Stromal cell of bone marrow (primary cell): ENCODE results near the gene SFRP5.

ENCODE experiments used
- DNase-seq: peaks from one replicate; pipeline ENCODE4 v3.0.0-alpha.2; 2012; ENCODE audit warnings: low read depth

The SFRP5 gene

DNA sequence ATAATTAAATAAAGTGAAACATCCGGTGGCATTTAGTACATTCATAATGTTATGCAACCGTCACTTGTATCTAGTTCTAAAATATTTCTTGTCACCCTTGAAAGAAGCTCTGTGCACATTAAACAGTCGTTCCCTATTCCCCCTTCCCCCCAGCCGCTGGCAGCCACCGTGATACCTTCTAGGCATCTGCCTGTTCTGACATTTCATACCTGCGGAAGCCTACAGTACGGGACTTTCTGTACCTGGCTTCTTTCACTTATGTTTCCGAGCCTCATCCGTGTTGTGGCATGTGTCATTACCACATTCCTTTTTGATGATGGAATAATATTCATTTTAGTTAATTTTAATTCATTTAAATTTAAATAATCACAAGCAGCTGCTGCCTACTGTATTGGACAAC, 13.9 kb upstream of the SFRP5 start:
- DNase-seq, result no peak

DNA sequence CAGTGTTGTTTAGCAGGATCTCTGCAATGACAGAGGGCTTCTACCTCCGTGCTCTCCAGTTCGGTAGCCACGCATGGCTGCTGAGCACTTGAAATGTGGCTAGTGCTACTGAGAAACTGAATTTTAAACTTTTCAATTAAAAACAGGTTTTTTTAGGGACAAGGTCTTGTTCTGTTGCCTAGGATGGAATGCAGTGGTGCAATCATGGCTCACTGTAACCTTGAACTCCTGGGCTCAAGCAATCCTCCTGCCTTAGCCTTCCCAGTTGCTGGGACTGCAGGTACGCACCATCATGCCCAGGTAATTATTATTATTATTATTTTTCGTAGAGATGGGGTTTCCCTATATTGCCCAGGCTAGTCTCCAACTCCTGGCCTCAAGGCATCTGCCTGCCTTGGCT, 13.4 kb upstream of the SFRP5 start:
- DNase-seq, result no peak

DNA sequence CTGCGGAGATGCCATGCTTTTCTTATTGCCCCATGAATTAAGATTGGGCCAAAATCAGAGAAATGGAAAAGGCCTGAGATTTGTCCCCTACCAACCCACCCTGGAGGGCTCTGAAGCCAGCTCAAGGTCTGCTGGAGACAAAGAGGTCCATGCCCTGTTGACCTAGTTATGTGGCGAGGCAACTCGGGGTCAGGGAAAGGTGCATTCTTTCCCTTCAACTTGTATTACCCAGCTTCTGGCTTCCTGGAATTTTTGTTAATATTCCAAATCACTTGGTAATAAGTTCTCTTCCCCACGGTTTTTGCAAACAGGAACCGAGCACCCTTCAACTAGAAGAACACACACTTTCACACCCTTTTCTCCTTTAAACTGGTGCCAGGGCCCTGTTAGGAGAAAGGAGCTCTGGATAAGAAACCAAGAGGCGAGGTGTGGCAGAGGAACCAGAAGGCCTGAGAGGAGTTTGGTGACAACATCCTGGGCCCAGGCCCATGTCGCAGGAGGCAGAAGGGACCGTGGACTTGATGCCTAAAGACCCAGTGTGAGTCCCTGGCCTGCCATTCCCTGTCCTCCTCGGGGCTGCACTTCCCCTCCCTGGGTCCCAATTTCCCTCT, 12.5 kb upstream of the SFRP5 start:
- DNase-seq, result no peak

DNA sequence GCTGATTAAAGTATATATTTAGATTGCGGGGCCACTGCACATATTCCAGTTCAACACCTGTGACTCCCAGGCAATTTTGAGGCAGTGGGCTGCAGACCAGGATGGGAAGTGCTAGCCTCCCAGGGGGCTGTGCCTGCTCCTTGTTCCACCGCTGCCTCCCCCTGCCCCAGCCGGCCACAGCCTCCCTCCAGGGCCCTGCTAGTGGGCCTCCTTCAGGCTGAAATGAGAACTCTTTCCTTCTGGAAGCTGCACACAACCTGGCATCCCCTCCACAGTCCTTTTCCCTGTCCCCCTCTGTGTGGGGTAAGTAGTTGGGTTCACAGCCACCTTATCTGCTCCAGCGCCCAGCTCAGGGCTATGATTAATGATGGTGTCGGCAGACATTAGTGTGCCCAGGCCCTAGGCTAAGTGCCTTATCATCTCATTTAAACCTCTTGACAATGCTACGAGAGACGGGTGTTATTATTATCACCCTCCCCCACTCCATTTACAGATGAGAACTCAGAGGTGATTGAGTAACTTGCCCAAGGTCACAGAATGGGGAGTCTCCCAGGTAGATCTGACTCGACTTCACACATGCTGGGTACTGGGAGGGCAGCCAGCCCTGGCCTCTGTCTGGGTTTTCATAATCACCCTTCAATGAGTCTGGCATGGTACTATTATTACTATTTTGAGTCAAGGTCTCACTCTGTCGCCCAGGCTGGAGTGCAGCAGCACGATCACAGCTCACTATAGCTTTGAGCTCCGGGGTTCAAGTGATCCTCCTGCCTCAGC, 10.8 kb upstream of the SFRP5 start:
- DNase-seq, result no peak

DNA sequence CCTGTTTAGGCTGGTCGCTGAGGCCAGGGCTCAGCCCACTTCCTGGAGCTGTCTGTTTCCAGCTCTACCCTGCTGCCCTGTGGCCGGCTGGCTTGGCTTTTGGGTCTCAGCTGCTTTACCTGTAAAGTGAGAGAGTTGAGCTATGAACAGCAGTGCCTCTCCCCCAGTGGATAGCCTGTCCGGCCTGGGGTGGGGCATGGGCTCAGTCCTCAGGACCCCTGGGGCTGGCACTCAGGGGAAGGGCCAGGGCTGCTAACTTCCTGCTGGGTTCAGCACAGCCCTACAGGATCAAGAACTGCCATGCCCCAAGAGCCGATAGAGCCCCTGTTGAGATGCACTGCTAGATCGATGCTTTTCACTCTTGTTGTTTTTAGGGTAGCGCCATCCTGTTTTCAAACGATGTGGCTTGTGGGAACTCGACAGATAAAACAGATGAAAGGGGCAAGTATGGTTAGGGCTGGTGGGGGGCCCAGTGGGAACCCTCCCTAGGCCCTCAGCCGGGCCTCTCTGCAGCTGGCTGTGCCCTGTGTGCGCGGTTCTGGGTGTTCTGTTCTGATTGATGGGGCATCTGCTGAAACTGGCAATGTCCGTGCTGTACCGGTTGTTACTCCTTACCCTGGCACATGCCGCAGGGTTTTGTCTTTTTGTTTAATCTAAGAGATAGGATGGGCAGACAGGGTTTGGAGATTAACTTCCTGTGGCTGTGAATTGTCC, 10.0 kb upstream of the SFRP5 start:
- DNase-seq, result no peak

DNA sequence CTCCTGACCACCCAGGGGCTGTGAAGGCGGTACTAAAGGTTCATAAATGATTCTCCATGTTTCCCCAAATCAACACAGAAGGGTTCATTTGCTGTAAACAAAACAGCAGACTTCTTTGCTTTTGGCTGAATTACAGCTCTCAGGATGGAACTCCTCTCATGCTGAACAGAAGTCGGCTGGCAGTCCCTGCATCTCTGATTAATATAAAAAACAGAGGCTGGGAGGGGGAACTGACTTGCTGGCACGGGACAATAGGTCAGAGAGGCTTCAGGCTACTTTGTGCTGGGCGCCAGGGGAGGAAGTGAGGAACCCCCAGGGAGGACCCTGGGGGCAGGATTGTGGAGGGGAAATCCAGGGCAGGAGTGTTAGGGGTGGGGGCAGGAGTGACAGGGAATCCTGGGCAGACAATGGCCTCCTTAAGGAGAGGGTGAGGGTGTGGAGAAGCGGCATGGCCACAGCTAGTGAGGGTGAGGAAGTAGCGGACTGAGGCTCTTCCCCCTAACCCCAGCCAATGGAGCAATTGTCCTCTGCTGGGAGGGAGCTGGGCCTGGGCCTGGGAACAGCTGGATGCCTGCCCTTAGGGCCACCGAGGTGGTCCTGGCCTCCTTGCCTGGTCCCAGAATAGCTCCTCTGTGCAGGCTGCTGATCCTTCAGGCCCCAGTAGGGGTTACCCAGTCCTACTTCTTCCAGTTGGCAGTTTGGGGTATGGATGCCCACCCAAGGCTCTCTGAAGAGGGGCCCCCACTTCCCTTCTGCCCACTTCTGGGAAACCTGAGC, 9.2 kb upstream of the SFRP5 start:
- peak; percentile 3 for DNase-seq

DNA sequence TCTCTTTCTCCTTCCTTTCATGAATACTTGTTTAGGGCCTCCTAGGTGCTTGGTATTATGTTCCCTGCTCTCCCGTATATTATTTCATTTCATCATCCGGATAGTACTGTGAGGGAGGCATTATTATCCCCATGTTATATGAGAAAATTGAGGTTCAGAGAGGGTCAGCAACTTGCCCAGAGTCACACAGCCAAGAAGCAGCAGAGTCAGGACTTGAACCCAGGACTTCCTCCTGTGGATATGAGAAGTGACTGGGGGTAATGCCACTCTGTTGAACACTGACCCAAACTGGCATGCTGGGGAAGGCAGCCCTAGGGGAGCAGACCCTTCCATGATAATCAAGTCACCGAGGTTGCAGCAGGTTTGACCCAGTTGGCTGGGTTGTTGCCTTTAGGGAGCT, 8.2 kb upstream of the SFRP5 start:
- no peak for DNase-seq

DNA sequence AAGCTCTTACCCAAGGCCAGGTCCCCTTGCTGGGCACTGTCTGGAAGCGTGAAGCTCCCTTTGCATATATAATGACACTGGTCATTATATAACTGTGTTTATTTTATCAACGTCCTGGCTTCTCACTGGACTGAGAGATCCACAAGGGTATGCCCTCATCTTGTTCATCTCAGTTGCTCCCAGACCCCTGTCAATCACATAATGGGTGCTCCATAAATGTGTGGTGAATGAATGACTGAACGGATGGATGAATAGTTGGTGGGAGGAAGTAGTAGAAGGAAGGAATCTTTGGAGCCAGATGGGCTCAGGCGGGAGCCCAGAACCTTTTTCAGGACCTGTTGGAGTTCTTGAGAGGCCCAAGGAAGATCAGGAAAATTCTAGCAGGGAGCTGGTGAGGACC, 7.7 kb upstream of the SFRP5 start:
- no peak for DNase-seq

DNA sequence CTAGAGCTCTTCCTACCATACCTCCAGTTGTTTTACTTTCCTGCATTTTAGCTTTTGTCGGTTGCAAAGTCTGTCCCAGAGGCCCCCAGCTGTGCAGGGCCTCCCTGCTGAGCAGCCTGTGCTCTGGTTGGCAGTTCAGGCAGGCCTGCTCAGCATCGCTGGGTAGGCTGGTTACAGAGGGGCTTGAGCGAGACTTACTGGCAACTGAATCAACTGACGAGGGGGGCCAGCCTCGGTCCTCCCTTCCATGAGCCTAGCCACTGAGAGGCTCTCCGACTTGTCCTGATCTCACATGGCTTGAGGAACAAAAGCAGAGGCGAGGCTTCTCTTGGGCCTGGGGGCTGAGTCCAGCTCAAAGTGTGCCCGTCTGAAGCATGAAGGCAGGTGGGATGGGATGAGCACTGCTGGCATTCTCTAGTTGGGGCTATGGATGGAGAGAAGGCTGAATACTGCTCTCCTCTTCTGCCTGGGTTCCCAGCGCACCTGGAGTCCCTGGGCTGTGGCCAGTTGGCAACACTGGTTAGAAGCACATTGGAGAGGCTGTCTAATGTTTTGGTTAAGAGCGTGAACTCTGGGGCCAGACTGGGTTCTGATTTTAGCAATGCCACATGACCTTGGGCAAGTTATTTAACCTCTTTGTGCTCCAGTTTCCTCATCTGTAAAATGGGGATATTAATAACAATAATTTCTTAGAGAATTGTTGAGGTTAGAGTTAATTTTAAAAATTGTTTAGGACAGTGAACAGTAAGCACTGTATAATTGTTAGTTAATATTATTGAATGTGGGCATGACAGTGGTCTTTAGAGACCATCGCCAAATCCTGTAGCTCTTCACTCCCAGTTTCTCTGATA, 6.9 kb upstream of the SFRP5 start:
- no peak for DNase-seq

DNA sequence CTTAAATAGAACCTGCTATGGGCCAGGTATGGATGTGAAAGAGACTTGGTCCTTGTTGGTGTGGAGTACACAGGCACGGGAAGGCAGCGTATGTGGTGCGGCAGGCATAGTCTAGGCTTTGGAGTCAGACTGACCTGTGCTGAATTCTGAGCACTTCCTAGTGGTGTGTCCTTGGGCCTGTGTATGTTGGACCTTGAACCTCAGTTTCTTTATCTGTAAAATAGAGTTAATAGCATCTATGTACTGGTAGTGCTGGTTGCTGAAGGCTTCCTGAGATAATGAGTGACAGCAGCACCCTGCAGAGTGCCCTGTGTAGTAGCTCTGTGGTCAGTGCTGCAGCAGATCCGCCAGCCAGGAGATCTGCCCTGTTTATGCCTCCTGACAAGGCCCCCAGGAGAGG, 5.3 kb upstream of the SFRP5 start:
- DNase-seq, result no peak

DNA sequence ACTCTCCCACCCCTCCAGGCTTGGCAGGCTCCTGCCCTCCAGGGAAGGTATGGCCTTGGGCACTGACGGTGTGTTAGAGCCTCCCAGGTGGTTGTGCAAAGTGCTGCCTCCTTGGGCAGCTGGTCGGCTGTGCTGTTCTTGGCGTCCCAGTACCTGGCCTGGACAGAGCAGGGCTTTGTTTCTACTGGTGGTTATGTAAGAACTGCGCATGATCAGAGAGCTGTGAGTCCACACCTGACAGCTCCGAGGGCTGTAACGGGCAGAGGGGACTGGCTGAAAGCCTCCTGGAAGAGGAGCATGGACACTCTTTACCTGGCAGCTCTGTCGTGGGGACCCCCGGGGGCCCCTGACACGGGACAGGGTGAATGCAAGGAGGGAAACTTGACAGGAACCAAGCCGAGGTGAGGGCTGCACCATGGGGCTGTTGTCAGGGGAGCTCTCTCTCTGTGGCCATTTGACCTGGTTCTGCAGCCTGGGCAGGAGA, 3.1 kb upstream of the SFRP5 start:
- DNase-seq, result no peak

DNA sequence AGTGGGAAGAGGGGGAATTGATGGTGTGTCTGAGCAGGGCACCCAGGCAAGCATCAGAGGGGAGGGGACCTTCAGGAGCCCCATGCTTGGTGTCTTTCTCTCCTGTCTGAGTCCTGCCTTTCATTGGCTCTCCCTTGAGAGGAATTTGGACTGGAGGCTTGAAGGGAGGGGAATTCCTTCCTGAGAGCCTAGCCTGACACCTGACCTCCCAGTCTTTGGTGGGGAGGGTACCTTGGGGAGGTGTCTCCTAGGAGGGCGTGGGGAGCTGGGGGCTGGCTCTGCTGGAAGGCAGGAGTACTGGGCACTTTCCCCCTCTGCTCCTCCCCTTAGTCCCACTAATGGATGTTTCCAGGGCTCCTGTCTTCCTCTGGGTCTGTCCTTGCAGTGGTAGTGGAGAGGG, 1.3 kb upstream of the SFRP5 start:
- DNase-seq, result no peak

DNA sequence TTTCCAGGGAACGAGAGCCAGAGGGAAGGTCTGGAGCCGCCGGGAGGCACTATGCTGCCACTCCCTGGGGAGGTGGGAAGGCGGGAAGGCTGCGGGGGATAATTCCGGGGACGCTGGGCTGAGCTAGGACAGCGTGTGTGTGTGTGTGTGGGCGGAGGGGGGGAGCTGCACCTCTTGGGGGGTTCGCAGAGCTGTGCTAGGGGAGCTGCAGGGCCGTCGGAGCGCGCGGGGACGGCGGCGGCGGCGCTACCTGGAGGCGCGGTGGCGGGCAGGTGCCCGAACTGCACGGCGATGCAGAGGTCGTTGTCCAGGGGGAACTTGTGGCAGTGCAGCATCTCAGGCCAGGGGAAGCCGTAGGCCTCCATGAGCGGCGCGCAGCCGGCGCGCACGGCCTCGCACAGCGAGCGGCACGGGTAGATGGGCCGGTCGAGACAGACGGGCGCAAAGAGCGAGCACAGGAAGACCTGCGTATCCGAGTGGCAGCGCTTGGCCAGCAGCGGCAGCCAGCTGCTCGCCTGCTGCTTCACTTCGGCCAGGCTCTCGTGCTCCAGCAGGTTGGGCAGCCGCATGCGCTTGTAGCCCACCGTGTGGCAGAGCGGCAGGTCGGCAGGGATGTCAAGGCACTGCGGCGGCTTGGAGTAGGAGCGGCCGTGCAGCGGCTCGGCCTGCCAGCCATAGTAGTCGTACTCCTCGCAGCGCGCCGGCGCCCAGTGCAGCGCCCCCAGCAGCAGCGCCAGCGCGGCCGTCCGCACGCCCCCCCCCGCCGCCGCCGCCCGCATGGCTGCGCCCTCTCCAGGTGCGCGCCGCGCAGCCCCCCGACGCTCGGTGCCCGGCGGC, 526 bp downstream of the SFRP5 start:
- peak; percentile 3 for DNase-seq

DNA sequence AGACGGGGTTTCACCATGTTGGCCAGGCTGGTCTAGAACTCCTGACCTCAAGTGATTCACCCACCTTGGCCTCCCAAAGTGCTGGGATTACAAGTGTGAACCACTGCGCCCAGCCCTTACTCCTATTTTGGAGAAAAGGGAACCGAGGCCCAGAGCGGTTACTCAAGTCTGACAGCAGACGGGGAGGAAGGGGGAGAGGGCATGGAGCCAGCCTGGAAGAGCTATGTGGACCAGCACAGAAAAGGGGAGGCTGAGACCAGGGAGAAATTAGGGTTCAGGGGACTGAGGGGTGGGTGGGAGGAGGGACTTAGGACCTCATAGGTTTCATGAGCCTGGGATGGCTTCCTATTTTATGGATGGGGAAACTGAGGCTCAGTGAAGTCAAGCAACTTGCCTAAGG, 1.5 kb downstream of the SFRP5 start:
- no peak for DNase-seq

DNA sequence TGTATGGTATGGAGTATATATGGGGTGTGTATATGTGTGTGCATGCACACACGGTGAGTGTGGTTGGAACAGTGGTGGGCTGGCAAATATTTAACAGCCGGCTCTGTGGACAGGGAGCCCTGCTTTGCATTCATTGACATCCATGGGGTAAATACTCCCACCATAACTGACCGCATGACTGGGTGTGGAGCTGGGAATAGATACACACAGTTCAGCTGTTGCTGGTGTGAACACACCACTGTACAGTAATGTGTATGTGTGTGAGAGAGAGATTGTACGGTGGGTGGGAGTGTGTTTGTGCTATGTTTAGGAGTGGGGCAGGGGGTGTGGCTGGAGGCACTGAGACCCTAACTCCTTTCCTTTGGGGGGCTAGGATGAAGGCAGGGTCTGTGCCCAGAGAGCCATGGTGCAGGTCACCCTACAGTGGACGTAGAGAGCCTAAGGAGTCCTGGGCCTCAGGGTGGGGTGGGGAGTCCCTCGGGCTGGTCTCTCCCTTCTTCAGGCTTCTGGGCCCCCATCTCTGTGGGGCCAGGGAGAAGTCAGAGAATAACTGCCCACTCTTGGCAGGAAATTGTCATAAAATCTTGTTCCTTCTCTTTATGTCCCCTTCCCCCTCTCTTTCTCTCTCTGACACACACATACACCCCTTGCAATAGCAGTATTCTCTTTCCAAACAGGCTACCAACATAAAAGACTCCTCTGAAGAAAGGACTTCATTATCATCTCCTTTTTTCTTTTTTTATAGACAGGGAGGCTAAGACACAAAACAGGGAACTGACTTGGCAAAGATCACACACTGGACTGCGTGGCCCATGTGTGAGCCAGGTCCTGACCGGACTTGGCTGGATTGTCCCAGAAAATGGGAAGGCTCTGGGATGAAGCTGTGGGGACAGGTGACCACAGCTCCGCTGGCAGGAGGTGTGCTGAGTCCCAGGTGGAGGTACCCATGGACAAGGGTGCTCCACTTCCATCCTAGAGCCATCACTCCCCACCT, 3.2 kb downstream of the SFRP5 start:
- DNase-seq, result no peak

DNA sequence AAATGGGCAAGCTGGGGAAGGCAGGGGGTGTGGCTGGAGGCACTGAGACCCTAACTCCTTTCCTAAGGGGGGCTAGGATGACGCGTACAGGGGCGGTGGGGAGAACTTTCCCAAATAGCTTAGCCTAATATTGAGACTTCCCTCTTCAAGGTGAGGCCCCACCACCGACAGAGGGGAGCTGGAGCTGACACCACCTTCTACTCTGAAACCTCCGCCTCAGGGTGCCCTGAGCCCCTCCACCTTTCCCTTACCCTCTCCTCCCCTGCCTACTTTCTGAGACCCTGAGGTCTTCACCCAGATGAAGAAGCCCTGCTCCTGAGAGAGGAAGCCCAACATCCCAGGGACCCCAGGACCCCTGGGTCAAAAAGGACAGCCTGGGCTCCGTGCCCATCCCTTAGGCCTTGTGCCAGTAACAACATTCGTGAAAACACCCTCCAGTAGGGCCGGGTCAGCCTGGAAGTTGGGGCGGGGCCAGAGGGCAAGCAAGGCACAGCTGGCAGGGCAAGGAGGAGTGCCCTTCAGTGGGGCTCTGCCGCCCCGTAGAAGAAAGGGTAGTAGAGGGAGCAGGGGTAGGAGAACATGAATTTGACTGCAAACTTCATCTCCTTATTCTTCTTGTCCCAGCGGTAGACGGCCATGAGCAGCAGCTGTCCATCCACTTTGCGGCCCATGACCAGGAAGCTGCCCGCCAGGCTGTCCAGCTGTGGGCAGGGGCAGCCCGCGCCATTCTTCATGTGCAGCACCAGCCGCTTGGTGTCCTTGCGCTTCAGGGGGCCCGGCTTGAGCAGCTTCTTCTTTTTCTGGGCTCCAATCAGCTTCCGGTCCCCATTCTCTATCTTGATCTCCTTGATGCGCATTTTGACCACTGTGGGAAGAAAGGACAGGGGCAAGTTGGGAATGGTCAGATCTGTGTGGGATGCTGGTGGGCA, 4.5 kb downstream of the SFRP5 start:
- DNase-seq, result no peak

DNA sequence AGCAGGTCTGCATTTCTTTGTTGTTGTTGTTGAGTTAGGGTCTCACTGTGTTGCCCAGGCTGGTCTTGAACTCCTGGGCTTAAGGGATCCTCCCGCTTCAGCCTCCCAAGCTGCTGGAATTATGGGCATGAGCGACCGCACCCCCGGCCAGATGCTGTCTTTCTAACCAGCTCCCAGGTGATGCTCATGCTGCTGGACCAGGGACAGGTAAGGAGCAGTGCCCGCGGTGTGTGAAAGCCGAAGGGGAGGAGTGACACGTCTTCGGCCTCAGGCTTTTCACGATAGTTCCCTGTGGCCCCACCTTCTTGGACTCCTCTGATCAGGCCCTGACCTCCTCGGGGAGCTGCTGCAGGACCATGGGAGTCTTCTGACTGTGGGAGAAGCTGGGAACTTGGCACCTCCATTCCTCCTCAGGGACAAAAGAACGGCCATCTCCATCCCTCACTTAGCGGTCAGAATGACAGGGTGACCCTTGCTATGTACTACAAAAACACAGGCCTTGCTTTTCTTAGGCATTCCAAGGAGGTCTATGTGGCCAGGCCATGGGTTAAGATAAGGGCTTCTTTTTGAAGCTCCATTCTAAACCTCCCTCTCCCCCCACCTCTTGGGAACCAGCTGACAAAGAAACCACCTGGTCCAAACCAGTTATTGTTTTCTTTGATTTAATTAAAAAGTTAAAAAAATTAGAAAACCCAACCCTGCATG, 5.5 kb downstream of the SFRP5 start:
- no peak for DNase-seq

DNA sequence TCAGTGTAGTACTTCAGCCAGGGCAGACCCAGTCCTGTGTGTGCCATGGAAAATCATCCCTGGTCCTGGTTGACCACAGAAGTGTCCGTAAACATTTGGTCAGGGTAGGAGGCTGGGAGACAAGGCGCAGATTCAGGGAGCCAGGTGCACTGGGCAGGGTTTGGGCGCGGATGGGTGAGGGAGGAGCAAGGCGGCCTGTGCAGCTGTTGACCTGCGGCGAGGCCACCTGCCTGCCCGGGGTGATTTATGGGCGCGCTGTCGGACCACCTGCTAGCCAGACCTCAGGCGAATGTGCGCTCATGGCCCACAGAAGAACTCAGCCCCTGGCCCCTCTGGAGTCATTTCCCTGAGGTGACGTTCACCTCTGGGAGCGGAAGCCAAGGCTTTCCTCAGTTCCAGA, 6.6 kb downstream of the SFRP5 start:
- no peak for DNase-seq
